ENCODE results near the gene KIRREL3. TPM values are rescaled to one million over a fixed set of nuclear protein-coding genes. Genes with fewer than 3 reads are reported as not detected.

KIRREL3 gene
- total RNA-seq, 2 donors from 2014 or later: 0.28 TPM; not detected in 1

DNA sequence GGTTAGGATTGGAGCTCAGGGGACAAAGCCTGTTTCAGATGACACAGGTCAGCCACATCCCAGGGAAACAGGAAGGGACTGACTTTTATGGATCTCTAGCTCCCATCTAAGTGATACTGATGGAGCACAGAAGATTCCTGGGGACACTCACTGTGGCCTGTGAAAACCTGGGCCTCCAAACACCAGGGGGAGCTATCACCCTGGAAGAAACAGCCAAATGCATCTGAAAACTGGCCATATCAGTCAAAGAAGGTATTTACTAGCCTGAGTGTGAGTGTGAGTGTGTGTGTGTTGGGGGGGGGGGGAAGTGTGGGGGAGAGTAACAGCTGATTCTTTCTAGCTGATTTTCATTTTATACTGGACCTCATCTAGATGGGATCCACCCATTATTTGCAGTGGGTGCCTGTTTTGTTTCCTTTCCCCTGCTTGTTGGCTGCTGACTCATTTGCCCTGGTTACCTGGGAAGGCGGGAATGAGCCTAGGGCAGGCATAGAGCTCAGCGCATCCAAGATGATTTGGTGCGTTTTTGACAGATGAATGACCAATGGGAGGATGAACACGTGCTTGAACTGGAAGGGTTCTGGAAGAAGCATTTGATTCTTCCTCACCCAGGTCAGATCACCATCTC is 284.0 kb downstream of the KIRREL3 start:
- no peak overlapping the region for H3K27ac ChIP-seq
- H3K36me3 ChIP-seq: no peaks in the 10 kb centered on the region
- intact Hi-C loops (cut with DNase I): no loop called here
- no peak for TF ChIP-seq POLR2AphosphoS5 (IDR thresholded peaks at IDR 0.05)
- TF ChIP-seq POLR2A (IDR thresholded peaks at IDR 0.05): no peak
- TF ChIP-seq, protein P1, sequence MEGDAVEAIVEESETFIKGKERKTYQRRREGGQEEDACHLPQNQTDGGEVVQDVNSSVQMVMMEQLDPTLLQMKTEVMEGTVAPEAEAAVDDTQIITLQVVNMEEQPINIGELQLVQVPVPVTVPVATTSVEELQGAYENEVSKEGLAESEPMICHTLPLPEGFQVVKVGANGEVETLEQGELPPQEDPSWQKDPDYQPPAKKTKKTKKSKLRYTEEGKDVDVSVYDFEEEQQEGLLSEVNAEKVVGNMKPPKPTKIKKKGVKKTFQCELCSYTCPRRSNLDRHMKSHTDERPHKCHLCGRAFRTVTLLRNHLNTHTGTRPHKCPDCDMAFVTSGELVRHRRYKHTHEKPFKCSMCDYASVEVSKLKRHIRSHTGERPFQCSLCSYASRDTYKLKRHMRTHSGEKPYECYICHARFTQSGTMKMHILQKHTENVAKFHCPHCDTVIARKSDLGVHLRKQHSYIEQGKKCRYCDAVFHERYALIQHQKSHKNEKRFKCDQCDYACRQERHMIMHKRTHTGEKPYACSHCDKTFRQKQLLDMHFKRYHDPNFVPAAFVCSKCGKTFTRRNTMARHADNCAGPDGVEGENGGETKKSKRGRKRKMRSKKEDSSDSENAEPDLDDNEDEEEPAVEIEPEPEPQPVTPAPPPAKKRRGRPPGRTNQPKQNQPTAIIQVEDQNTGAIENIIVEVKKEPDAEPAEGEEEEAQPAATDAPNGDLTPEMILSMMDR (IDR thresholded peaks at IDR 0.05): peak in 3 of 4 experiments; percentile 40 to 56 (median 54)
- no peaks in the 10 kb centered on the region for H3K9me3 ChIP-seq
- WGBS: 63% methylated on average over 4 of the region's 4 CpGs
- DNase-seq (ENCODE audit: low spot score): peak; percentile 23
- no peak overlapping the region for H3K4me3 ChIP-seq
- no peaks in the 10 kb centered on the region for H3K27me3 ChIP-seq (replicated peaks; ENCODE audit: insufficient read depth)
- H3K4me1 ChIP-seq (replicated peaks): no peaks in the 10 kb centered on the region

DNA sequence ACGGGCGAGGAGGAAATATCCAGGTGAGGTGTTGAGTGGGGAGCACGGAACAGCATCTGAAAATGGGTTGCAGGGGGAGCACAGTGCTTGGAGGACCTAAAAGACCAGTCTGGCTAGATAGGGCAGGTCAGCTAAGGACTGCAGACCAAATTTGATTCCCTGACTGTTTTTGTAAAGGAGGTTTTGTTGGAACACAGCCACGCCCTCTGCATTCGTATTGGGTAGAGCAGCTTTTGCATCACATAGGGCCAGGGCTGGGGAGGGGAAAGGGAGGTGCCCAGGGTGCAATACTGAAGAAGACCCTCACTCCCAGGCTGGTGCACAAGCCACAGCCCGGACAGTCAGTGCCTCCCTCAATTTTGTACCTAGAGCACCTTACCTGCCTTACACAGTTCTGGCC is 286.8 kb downstream of the KIRREL3 start:
- no peaks in the 10 kb centered on the region for H3K36me3 ChIP-seq
- no peaks in the 10 kb centered on the region for H3K9me3 ChIP-seq
- WGBS: 89% methylated on average over 6 of the region's 6 CpGs
- no peaks in the 10 kb centered on the region for H3K4me1 ChIP-seq (replicated peaks)
- TF ChIP-seq, protein P1 (IDR thresholded peaks at IDR 0.05): no peak
- TF ChIP-seq POLR2AphosphoS5 (IDR thresholded peaks at IDR 0.05): no peak
- H3K4me3 ChIP-seq: no peak overlapping the region
- H3K27ac ChIP-seq: no peak overlapping the region
- intact Hi-C loops (cut with DNase I): loop anchor here (2.0 kb wide), 1 partner anchor 277 kb away; no protein-coding TSS in a partner anchor
- H3K27me3 ChIP-seq (replicated peaks; ENCODE audit: insufficient read depth): no peaks in the 10 kb centered on the region
- DNase-seq (ENCODE audit: low spot score): no peak

DNA sequence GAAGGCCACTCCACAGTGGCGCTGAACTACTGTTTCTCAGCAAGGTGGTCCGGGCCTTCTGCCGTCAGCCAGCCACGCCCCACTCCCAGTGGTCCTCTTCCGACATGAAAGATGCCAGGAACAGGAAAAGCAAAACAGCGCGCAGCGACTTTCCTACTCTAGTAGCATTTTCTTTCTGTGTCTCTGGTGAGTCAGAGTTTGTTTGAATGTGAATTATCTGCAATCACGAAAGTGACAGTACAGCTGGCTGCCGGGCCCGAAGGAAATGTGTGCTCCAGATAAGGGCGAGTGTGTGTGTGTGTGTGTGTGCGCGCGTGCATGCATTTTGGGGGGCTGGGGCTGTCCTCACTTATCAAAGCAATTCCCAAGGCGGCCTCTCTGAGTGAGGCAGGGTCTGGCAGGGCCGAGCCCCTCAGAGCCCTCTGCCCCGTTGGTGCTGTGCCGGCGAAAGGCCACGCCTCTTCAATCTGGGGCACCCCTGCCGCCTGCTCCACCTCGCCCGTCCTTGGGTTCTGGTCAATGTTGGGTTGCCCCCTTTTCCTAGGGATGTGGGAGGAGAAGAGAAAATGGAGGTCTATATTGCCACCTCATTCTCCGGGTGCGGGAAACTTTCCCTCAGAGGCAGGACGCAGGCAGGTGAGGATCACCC is 288.5 kb downstream of the KIRREL3 start:
- 79% methylated on average over 27 of the region's 27 CpGs for WGBS
- Histone ChIP-seq H3K9me3 (no peaks in the 10 kb centered on the region), H3K27me3 (replicated peaks; ENCODE audit: insufficient read depth) (no peaks in the 10 kb centered on the region), H3K27ac (no peak overlapping the region), H3K4me3 (no peak overlapping the region), H3K4me1 (replicated peaks) (no peaks in the 10 kb centered on the region), H3K36me3 (no peaks in the 10 kb centered on the region)
- no peak for TF ChIP-seq POLR2A (IDR thresholded peaks at IDR 0.05)
- TF ChIP-seq, protein P1 (IDR thresholded peaks at IDR 0.05): no peak
- TF ChIP-seq POLR2AphosphoS5 (IDR thresholded peaks at IDR 0.05): no peak
- DNase-seq (ENCODE audit: low spot score): no peak
- intact Hi-C loops (cut with DNase I): no loop called here

DNA sequence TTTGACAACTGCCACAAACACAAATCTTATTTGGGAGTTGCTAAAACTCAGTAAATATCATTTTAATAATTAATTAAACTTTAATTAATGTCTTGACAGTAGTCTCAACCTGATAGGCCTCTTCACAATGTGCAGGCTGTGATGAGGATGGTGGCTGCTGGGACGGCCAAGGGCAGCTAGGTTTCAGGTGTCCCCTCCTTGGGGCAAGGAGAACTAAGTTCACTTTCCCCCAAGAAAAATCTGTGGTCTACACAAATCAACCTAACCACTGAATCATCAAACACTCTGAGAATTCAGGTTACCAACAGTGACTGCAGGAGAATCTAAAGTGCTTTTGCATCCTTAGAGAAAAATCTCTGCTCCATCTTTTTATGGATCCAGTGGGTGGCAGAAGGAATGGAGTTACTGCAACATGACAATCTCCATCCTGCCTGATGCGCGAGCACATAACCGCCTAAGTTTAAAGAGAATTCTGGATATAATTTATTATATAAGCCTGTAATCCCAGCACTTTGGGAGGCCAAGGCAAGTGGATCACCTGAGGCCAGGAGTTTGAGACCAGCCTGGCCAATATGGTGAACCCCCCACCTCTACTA is 289.7 kb downstream of the KIRREL3 start:
- DNase-seq (ENCODE audit: low spot score): no peak
- H3K36me3 ChIP-seq: no peaks in the 10 kb centered on the region
- 100% methylated on average over 4 of the region's 4 CpGs for WGBS
- H3K9me3 ChIP-seq: no peaks in the 10 kb centered on the region
- TF ChIP-seq POLR2AphosphoS5 (IDR thresholded peaks at IDR 0.05) (no peak), POLR2A (IDR thresholded peaks at IDR 0.05) (no peak)
- TF ChIP-seq, protein P1 (IDR thresholded peaks at IDR 0.05): no peak
- no peak overlapping the region for H3K27ac ChIP-seq
- H3K4me3 ChIP-seq: no peak overlapping the region
- intact Hi-C loops (cut with DNase I): no loop called here
- no peaks in the 10 kb centered on the region for H3K27me3 ChIP-seq (replicated peaks; ENCODE audit: insufficient read depth)
- H3K4me1 ChIP-seq (replicated peaks): no peaks in the 10 kb centered on the region

Measured in prostate gland (tissue), 2 donors.